D341Med (cell line): ENCODE results near the gene ZNHIT3.
"Not testable (repeated sequence)": the region's sequence is repeated elsewhere in the genome, so short reads cannot be mapped to it uniquely, and the experiment has no call there.

Experiments
- DNase-seq: peaks from one replicate; pipeline ENCODE4 v3.0.0; 2012; ENCODE audit warnings: low spot score

Gene ZNHIT3

DNA sequence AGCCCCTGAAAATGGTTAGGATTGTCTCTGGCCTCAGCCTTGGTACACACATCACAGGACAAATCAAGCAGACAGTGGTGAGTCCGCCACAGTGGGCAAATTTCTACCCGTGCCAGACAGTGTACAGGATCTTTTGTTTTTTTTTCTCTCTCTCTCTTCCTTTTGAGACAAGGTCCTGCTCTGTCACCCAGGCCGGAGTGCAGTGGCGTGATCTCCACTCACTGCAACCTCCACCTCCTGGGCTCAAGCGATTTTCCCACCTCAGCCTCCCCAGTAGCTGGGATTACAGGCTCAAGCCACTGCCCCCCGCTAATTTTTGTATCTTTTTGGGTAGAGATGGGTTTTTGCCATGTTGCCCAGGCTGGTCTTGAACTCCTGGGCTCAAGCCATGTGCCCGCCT, 2.5 kb upstream of the ZNHIT3 start:
- DNase-seq = not testable (repeated sequence)

GRCh38 chr17:36485027-36485426, 1.5 kb upstream of the ZNHIT3 start:
- DNase-seq = no peak

- DNase-seq = no peak
These were observed 677 bp upstream of the ZNHIT3 start for GRCh38 chr17:36485805-36486203.

GRCh38 chr17:36493956-36494355, 7.5 kb downstream of the ZNHIT3 start:
- DNase-seq = no peak

GRCh38 chr17:36494674-36495073, 8.2 kb downstream of the ZNHIT3 start:
- no peak for DNase-seq

- peak; percentile 33 for DNase-seq
These were observed 8.6 kb downstream of the ZNHIT3 start for GRCh38 chr17:36495076-36495578.

DNA sequence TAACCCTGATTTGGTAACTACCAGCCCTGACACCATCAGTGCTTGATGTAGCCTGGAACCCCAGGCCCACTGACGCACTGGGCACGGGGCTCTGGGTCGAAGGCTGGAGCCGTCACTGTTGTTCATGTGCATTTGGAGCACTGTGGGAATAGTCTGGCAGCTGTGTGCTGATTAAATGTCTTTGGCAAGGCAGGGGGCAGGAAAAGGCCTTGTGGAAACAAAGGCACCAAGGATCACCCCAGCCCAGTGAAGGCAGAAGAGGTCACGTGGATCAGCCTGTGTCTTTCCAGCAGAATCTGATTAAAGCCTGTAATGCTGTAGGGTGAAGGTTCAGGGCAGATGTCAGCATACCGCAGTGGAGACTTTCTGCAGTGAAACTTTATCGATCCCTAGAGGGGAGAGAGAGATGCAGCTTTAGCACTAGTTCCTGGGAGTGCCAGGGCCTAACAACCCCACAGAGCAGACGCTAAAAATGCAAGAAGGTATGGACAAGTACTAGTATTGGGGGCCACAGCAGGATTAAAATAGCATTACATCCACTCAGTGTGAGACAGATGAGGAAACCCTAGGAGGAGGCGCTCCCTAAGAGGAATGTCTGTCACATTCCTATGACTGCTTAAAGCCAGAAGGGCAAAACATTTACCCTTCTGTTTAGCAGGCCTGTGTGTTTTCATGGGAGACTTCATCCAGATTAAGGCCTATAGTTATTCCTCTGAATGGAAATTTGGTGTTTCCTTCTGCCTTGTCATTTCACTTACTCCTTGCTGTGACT, 9.7 kb downstream of the ZNHIT3 start:
- DNase-seq = peak; percentile 19

GRCh38 chr17:36498155-36498554, 11.7 kb downstream of the ZNHIT3 start:
- DNase-seq = peak; percentile 50

GRCh38 chr17:36498560-36499300, 12.2 kb downstream of the ZNHIT3 start:
- DNase-seq = peak; percentile 21

DNA sequence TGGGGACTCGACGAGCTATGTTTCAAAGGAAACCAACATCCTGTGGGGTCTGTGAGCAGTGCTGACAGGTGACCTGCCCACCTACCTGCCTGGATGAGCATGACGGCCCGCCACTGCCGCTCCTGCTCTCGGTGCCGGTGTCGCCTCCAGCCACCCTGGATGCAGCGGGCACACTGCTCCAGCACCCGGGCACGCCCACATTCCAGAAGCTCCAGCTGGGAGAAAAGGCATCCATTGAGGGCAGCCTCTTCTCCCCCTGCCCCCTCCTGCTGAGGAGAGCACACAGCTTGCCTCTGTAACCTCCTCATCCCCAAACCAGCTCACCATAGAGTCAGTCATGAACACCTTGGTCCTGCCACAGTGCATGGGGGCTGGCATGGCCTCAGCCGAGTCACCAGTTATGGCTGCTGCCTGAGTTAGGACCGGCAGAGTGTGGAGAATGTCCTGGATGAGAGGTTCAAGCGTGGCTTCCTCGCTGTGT, 14.3 kb downstream of the ZNHIT3 start:
- DNase-seq = peak; percentile 43

- DNase-seq = peak; percentile 27
These were observed 14.9 kb downstream of the ZNHIT3 start for GRCh38 chr17:36501351-36501750.

- peak; percentile 43 for DNase-seq
These were observed 15.5 kb downstream of the ZNHIT3 start for GRCh38 chr17:36501963-36502362.

- DNase-seq = peak; percentile 25
These were observed 17.1 kb downstream of the ZNHIT3 start for GRCh38 chr17:36503456-36504155.

DNA sequence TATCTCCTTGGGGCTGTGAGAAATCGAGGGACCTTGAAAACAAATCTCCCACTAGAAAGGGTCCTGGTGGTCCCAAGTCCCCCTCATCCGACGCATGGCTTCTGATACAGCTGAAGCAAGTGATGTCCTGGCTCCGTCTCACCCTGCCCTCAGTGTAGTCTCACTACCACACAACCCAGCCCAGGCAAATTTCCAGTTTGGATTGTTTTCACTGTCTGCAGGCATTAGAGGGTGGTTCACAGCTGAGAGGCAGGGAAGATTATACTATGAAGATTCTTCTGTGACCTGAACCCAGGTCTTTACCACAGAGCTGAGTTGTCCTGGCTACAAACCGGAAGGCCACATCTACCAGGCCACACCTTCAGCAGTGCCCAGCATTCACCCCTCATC, 17.7 kb downstream of the ZNHIT3 start:
- DNase-seq = peak; percentile 9

- DNase-seq = peak; percentile 34
These were observed 18.7 kb downstream of the ZNHIT3 start for GRCh38 chr17:36505171-36505570.

- peak; percentile 33 for DNase-seq
These were observed 19.9 kb downstream of the ZNHIT3 start for GRCh38 chr17:36506249-36506826.

- DNase-seq = peak; percentile 39
These were observed 20.4 kb downstream of the ZNHIT3 start for GRCh38 chr17:36506831-36507230.

GRCh38 chr17:36507266-36507665, 20.8 kb downstream of the ZNHIT3 start:
- DNase-seq = peak; percentile 19

GRCh38 chr17:36508439-36508838, 22.0 kb downstream of the ZNHIT3 start:
- not testable (repeated sequence) for DNase-seq

DNA sequence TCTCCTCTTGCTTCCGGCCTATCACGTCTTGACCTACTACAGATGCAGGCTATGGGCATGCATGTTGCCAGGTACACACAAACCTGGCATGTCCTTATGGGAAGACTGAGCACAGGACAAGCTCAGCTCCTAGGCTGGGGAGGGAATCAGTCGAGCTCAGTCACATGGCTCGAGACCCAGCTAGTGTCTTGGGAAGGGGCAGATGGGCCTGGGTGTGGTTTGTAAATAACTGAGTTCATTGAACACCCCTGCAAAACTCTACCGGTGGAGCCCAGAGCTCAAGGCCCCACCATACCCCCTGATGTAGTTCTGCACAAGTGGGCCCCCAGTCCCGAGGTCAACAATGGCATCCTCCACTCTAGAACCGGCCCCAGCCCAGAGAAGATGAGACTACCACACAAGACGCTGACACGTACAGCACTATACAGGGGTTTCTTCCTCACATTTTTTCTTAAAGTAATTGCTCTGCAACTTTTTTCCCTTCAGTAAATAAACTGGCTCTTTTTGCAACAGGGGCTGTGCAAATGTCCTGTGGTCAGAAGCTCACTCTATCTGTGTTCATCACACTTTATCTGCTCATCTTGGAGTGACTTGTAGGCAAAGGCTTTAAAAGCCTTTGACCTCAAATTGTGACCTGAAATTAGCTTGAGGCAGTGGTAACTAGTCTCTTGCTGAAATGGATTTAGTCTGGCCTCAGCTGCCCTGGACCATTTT, 22.9 kb downstream of the ZNHIT3 start:
- DNase-seq = peak; percentile 18

DNA sequence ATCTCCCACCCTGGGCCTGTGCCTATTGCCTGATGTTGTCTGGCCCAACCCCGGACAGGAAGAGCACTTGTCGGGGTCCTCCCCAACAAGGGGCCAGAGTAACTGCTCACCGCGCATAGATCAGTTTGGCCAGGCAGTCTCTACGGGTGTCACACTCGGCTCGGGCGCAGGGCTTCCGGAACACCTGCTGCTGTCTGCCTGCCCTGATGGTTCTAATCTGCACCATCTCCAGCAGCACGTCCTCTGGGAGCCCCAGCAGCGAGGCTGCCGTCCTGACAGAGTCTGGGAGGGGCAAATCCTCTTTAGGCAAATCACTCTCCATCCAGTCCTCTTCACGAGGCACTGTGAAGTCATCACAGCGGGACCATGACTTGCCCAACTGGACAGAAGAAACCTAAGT, 24.2 kb downstream of the ZNHIT3 start:
- DNase-seq = peak; percentile 70
